Fibroblast of lung (primary cell): Measurements from ENCODE around the gene PIK3R1. TPM values are rescaled to one million over a fixed set of nuclear protein-coding genes. Genes with fewer than 3 reads are reported as not detected.

Experiments
- DNase-seq, 2 donors: peaks; one replicate each; pipeline versions ENCODE4 v3.0.0 to v3.0.0-alpha.2; 2010; ENCODE audit warnings: low read depth in 2 of 2
- H2AFZ ChIP-seq: 2 replicates; pipeline ENCODE4 v1.5.1; 2012; ENCODE audit warnings: low read length, control low read depth, inconsistent platforms
- H3K27ac ChIP-seq: 2 replicates; pipeline ENCODE4 v1.5.1; 2011; ENCODE audit warnings: low read length, control low read depth; ENCODE audit not compliant: insufficient read depth
- H3K27me3 ChIP-seq: 2 replicates; pipeline ENCODE4 v1.5.1; 2011; ENCODE audit warnings: mild to moderate bottlenecking, low read length; ENCODE audit not compliant: control insufficient read depth, insufficient read depth
- H3K36me3 ChIP-seq: 2 replicates; pipeline ENCODE4 v1.5.1; 2011; ENCODE audit warnings: low read length; ENCODE audit not compliant: control insufficient read depth, insufficient read depth
- H3K4me1 ChIP-seq: 2 replicates; pipeline ENCODE4 v1.5.1; 2011; ENCODE audit warnings: low read length; ENCODE audit not compliant: control insufficient read depth, insufficient read depth; ENCODE audit errors: extremely low read depth
- H3K4me2 ChIP-seq: 2 replicates; pipeline ENCODE4 v1.5.1; 2011; ENCODE audit warnings: low read length, control low read depth; ENCODE audit not compliant: insufficient read depth; ENCODE audit errors: extremely low read depth
- H3K4me3 ChIP-seq, 4 experiments: fragments of 200-600 bp in 1 of 4; sonication (generic) in 1 of 4; replicated peaks in 1 of 4; 2 replicates each; pipeline ENCODE4 v1.5.1; 2011 to 2016; ENCODE audit warnings: low read length in 4 of 4, low read depth in 3 of 4, mild to moderate bottlenecking in 3 of 4, control low read depth in 2 of 4, inconsistent platforms in 1 of 4, mixed read lengths in 1 of 4; ENCODE audit not compliant: insufficient read depth in 1 of 4; ENCODE audit errors: control extremely low read depth in 1 of 4
- H3K79me2 ChIP-seq: 2 replicates; pipeline ENCODE4 v1.5.1; 2012; ENCODE audit warnings: mild to moderate bottlenecking, low read length, inconsistent platforms; ENCODE audit not compliant: control insufficient read depth, insufficient read depth
- H3K9ac ChIP-seq: 2 replicates; pipeline ENCODE4 v1.5.1; 2011; ENCODE audit warnings: mild to moderate bottlenecking, low read length, control low read depth; ENCODE audit not compliant: insufficient read depth
- H3K9me3 ChIP-seq: 2 replicates; pipeline ENCODE4 v1.5.1; 2012; ENCODE audit warnings: low read depth, low read length; ENCODE audit not compliant: control insufficient read depth, insufficient read depth
- H4K20me1 ChIP-seq: 2 replicates; pipeline ENCODE4 v1.5.1; 2011; ENCODE audit warnings: low read length; ENCODE audit not compliant: control insufficient read depth, insufficient read depth; ENCODE audit errors: extremely low read depth
- EZH2 ChIP-seq: IDR thresholded peaks from 2 replicates; pipeline ENCODE4 v1.5.1; 2012; ENCODE audit warnings: low read length, control low read depth, mild to moderate bottlenecking; ENCODE audit errors: missing control alignments
- polyA plus RNA-seq, 2 donors: library from polyadenylated mRNA; depleted of rRNA in 1 of 2; stranded (reverse) in 1 of 2; unstranded in 1 of 2; fragments of >200 nt; gene quantifications; 2 replicates each; pipeline ENCODE4 v1.2.1, GENCODE V29; 2011 to 2012; ENCODE audit warnings: missing spikeins in 1 of 2
- total RNA-seq: library from RNA; depleted of rRNA; stranded (reverse); fragments of >200 nt; gene quantifications from 2 replicates; pipeline ENCODE4 v1.2.1, GENCODE V29; 2014
- TF ChIP-seq, protein P1 (sequence below), 2 donors: IDR thresholded peaks in 1 of 2; conservative IDR thresholded peaks in 1 of 2; 1 replicate in 1 of 2; 2 replicates in 1 of 2; pipeline ENCODE4 v1.5.1; 2011 to 2012; ENCODE audit warnings: low read length in 2 of 2, control low read depth in 1 of 2, inconsistent platforms in 1 of 2, low read depth in 1 of 2, mild to moderate bottlenecking in 1 of 2

The PIK3R1 gene
- total and polyA plus RNA-seq, 2 donors (not counting 1 experiment from before 2014, with no cell fraction given), result 17.7 to 36.3 TPM

DNA sequence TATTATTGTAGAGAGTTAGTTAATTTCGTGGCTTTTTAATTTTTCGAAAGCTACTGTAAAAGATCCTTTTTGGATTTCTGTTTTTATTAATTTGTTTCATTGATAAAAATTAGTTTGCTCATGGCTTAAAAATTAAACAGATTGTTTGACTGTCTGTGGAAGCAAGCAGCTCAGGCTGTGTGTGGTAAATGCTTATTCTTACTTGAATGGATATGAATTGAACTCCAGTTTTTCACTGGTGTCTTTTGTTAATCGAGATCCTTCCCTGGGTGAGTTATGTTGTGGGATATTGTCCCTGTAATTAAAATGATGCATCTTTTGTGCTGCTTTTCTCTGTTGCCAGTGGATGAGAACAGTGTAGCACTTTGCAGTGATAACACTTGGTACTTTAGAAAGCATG is 75.3 kb downstream of the PIK3R1 start:
- Histone ChIP-seq H4K20me1 (no peaks in the 10 kb centered on the region), H3K9me3 (no peaks in the 10 kb centered on the region), H2AFZ (no peak overlapping the region), H3K27me3 (no peaks in the 10 kb centered on the region), H3K79me2 (peaks cover 2% of the 10 kb centered on the region), H3K4me2 (no peak overlapping the region), H3K27ac (no peak overlapping the region), H3K4me3 (no peak overlapping the region), H3K9ac (no peak overlapping the region), H3K36me3 (peaks cover 5% of the 10 kb centered on the region), H3K4me1 (peaks cover 12% of the 10 kb centered on the region)
- DNase-seq, result no peak
- no peak for TF ChIP-seq EZH2
- TF ChIP-seq, protein P1, sequence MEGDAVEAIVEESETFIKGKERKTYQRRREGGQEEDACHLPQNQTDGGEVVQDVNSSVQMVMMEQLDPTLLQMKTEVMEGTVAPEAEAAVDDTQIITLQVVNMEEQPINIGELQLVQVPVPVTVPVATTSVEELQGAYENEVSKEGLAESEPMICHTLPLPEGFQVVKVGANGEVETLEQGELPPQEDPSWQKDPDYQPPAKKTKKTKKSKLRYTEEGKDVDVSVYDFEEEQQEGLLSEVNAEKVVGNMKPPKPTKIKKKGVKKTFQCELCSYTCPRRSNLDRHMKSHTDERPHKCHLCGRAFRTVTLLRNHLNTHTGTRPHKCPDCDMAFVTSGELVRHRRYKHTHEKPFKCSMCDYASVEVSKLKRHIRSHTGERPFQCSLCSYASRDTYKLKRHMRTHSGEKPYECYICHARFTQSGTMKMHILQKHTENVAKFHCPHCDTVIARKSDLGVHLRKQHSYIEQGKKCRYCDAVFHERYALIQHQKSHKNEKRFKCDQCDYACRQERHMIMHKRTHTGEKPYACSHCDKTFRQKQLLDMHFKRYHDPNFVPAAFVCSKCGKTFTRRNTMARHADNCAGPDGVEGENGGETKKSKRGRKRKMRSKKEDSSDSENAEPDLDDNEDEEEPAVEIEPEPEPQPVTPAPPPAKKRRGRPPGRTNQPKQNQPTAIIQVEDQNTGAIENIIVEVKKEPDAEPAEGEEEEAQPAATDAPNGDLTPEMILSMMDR (conservative IDR thresholded peaks at IDR 0.05 in 1 of 2, IDR thresholded peaks at IDR 0.05 in 1 of 2; ENCODE audit: low read depth in 1 of 2, low read length in 2 of 2), result no peak

DNA sequence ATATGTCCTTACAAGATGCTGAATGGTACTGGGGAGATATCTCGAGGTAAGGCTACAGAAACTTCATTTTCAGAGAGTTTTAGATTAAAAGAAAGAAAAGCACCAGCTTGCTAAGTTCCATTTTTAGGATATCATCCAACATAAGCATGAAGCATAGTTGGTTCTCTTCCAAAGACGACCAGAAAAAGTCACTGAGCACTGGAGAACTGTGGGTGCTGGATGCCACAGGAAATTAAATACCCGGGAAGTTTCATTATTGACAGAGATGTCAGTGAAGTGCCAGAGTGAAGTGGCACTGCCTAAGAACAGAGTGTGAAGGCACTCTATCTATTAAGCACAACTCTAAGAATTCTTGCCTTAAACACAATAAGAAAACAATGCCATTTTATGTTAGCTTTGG is 76.8 kb downstream of the PIK3R1 start:
- DNase-seq, result peak in 1 of 2 donors; percentile 46
- Histone ChIP-seq H3K9ac (no peak overlapping the region), H3K4me1 (peaks cover 12% of the 10 kb centered on the region), H4K20me1 (no peaks in the 10 kb centered on the region), H3K36me3 (peaks cover 7% of the 10 kb centered on the region), H3K9me3 (no peaks in the 10 kb centered on the region), H3K4me2 (peak overlapping the region; percentile 73), H3K4me3 (no peak overlapping the region), H3K27ac (no peak overlapping the region), H3K79me2 (peaks cover 2% of the 10 kb centered on the region), H2AFZ (no peak overlapping the region), H3K27me3 (no peaks in the 10 kb centered on the region)
- TF ChIP-seq, protein P1 (conservative IDR thresholded peaks at IDR 0.05 in 1 of 2, IDR thresholded peaks at IDR 0.05 in 1 of 2; ENCODE audit: low read depth in 1 of 2, low read length in 2 of 2), result no peak
- no peak for TF ChIP-seq EZH2

DNA sequence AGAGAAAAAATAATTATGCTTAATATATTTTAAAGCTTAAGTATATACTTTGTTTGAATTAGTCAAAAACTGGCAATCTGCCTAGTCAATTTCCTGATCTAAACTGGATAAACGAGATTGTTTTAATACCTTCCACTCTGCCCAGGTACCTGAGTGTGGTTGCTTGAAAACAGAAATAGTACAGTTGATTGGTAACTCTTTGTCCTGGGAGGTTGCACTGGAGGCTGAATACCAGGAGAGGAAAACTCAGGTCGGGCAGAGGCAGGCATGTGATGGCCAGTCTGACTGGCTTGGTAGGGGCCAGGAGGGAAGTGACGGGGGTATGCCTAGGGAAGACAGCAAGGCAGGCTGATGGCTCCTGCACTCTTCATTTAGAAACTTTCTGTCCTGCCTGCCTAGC is 80.2 kb downstream of the PIK3R1 start:
- Histone ChIP-seq H3K9ac (no peak overlapping the region), H3K27ac (no peak overlapping the region), H3K4me2 (no peak overlapping the region), H3K9me3 (no peaks in the 10 kb centered on the region), H2AFZ (no peak overlapping the region), H3K4me1 (peaks cover 5% of the 10 kb centered on the region), H4K20me1 (no peaks in the 10 kb centered on the region), H3K79me2 (no peaks in the 10 kb centered on the region), H3K36me3 (peaks cover 13% of the 10 kb centered on the region), H3K4me3 (no peak overlapping the region), H3K27me3 (no peaks in the 10 kb centered on the region)
- TF ChIP-seq, protein P1 (conservative IDR thresholded peaks at IDR 0.05 in 1 of 2, IDR thresholded peaks at IDR 0.05 in 1 of 2; ENCODE audit: low read depth in 1 of 2, low read length in 2 of 2), result no peak
- TF ChIP-seq EZH2, result no peak
- no peak for DNase-seq
